ENCODE data around the gene CLIP2.

CLIP2 gene

DNA sequence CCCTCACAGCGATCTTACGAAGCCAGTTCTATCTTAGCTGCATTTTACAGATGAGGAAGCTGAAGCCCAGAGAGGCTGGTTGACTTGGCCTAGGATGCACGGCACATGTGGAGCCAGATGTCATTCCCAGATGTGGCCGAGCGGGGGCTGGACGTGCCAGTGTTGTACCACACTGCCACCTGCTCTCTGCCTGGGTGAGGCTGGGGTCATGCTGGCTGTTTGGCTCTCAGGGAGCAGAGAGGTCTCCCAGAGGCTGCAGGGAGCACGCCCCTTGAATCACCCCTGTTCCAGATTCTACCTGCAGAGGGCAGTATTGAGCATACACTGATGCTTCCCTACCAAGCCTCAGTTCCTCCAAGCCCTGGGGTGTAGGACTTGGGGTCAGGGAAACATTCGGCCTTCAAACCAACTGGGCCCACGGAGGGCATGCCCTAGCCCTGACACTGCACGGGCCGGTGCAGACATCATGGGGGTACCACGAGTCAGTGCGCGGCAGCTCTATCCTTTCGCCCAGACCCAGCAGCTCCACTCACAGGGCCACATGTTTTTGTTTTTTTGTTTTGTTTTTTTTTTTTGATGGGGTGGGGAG is 160.7 kb downstream of the CLIP2 start:
- peak; percentile 37 for DNase-seq

GRCh38 chr7:74452748-74453321 is 163.6 kb downstream of the CLIP2 start:
- DNase-seq = no peak

- peak; percentile 19 for DNase-seq
These were observed 164.3 kb downstream of the CLIP2 start, which contains the start of gene GTF2IRD1 for GRCh38 chr7:74453322-74454011. GTF2IRD1 (plus strand) TSS chr7:74453906; CDS start chr7:74508081, 54,175 bp downstream.

GRCh38 chr7:74454021-74454924 is 165.1 kb downstream of the CLIP2 start:
- DNase-seq = no peak

DNA sequence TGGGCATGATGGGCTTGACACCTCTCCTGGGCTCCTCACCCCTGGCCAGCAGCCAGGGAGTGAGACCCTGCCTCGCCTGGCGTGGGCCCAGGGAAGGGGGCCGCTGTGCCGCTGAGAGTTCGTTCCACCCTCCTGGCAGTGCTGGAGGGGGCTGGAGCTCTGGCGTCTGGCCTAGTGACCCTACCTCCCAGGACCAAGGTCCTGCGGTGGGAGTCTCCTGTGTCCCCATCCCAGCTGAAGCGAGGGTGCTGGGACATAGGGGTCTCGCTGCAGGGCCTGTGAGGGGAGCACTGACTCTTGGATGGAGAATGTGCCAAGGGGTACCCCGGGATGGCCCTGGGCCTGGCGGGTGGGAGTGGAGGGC is 165.7 kb downstream of the CLIP2 start:
- no peak for DNase-seq

- no peak for DNase-seq
These were observed 166.1 kb downstream of the CLIP2 start for GRCh38 chr7:74455291-74455804.
